MM.1S (cell line): Measurements from ENCODE around the gene ITGB6.
A peak's percentile ranks its signal among the peaks of the same experiment; 100 is the strongest.

Experiments
- DNase-seq: peaks from one replicate; pipeline ENCODE4 v3.0.0-alpha.2; 2015
- H2AFZ ChIP-seq: fragments of 300-600 bp; sonication (generic); 2 replicates; pipeline ENCODE4 v1.6.0; 2016; ENCODE audit warnings: antibody characterized with exemption, low read length
- H3F3A ChIP-seq: fragments of 300-600 bp; sonication (generic); 2 replicates; pipeline ENCODE4 v1.6.1; 2016; ENCODE audit warnings: mild to moderate bottlenecking, antibody characterized with exemption, low read length, moderate library complexity, mixed read lengths; ENCODE audit not compliant: insufficient read depth
- H3K27ac ChIP-seq: fragments of 300-600 bp; sonication (generic); 2 replicates; pipeline ENCODE4 v1.5.1; 2016; ENCODE audit warnings: mild to moderate bottlenecking, low read length
- H3K27me3 ChIP-seq: fragments of 300-600 bp; sonication (generic); replicated peaks from 2 replicates; pipeline ENCODE4 v1.6.0; 2016; ENCODE audit warnings: low read length; ENCODE audit not compliant: insufficient read depth
- H3K36me3 ChIP-seq: fragments of 300-600 bp; sonication (generic); replicated peaks from 2 replicates; pipeline ENCODE4 v1.6.1; 2016; ENCODE audit warnings: mild to moderate bottlenecking, low read length, mixed read lengths; ENCODE audit not compliant: insufficient read depth
- H3K4me1 ChIP-seq: fragments of 300-600 bp; sonication (generic); 2 replicates; pipeline ENCODE4 v1.6.1; 2016; ENCODE audit warnings: low read length, mixed read lengths
- H3K4me2 ChIP-seq: fragments of 300-600 bp; sonication (generic); 2 replicates; pipeline ENCODE4 v1.6.0; 2016; ENCODE audit warnings: low read depth, low read length
- H3K4me3 ChIP-seq: fragments of 300-600 bp; sonication (generic); 2 replicates; pipeline ENCODE4 v1.5.1; 2016; ENCODE audit warnings: low read length, mixed read lengths
- H3K79me2 ChIP-seq: fragments of 300-600 bp; sonication (generic); 2 replicates; pipeline ENCODE4 v1.6.1; 2016; ENCODE audit warnings: mixed run types, low read length, mixed read lengths
- H3K9ac ChIP-seq: fragments of 300-600 bp; sonication (generic); 2 replicates; pipeline ENCODE4 v1.6.1; 2016; ENCODE audit warnings: low read length, mixed read lengths
- H3K9me2 ChIP-seq: fragments of 300-600 bp; sonication (generic); replicated peaks from 2 replicates; pipeline ENCODE4 v1.6.1; 2016; ENCODE audit warnings: mild to moderate bottlenecking, low read length, mixed read lengths; ENCODE audit not compliant: insufficient read depth
- H3K9me3 ChIP-seq: fragments of 300-600 bp; sonication (generic); replicated peaks from 2 replicates; pipeline ENCODE4 v1.6.1; 2016; ENCODE audit warnings: mild to moderate bottlenecking, low read length, mixed read lengths; ENCODE audit not compliant: insufficient read depth
- H4K20me1 ChIP-seq: fragments of 300-600 bp; sonication (generic); 2 replicates; pipeline ENCODE4 v1.6.1; 2016; ENCODE audit warnings: mild to moderate bottlenecking, low read length, moderate library complexity, mixed read lengths; ENCODE audit not compliant: insufficient read depth
- CTCF ChIP-seq: fragments of 300-600 bp; sonication (generic); IDR thresholded peaks from 2 replicates; pipeline ENCODE4 v1.5.1; 2016; ENCODE audit warnings: antibody characterized with exemption, low read length, mixed read lengths
- EZH2 ChIP-seq: fragments of 300-600 bp; sonication (generic); optimal IDR thresholded peaks from 2 replicates; pipeline ENCODE3; 2017; ENCODE audit warnings: low read depth, mild to moderate bottlenecking, antibody characterized with exemption, low read length, mixed read lengths
- EZH2phosphoT487 ChIP-seq: fragments of 300-600 bp; sonication (generic); IDR thresholded peaks from 2 replicates; pipeline ENCODE4 v1.6.1; 2018; ENCODE audit warnings: antibody characterized with exemption, low read length

ITGB6 gene

GRCh38 chr2:160144280-160144990 is 55.6 kb downstream of the ITGB6 start:
- DNase-seq = no peak
- no peaks in the 10 kb centered on the region for H3K9me3 ChIP-seq
- peak overlapping the region; percentile 8; the same call in 1 of the 2 replicates for H3K4me2 ChIP-seq
- peaks cover 26% of the 10 kb centered on the region for H3K4me1 ChIP-seq
- H3K27ac ChIP-seq = no peak overlapping the region
- no peaks in the 10 kb centered on the region for H4K20me1 ChIP-seq
- no peak overlapping the region for H2AFZ ChIP-seq
- no peaks in the 10 kb centered on the region for H3K9me2 ChIP-seq
- H3F3A ChIP-seq = peaks cover 6% of the 10 kb centered on the region; the same call in 1 of the 2 replicates
- TF ChIP-seq EZH2 (no peak), CTCF (no peak), EZH2phosphoT487 (no peak)
- H3K36me3 ChIP-seq = no peaks in the 10 kb centered on the region
- H3K27me3 ChIP-seq = no peaks in the 10 kb centered on the region
- no peaks in the 10 kb centered on the region for H3K79me2 ChIP-seq
- H3K4me3 ChIP-seq = no peak overlapping the region
- H3K9ac ChIP-seq = no peak overlapping the region

- DNase-seq = no peak
- Histone ChIP-seq H3K79me2 (no peaks in the 10 kb centered on the region), H3K9me2 (no peaks in the 10 kb centered on the region), H2AFZ (no peak overlapping the region), H3K4me2 (no peak overlapping the region), H3K36me3 (no peaks in the 10 kb centered on the region), H3K9me3 (no peaks in the 10 kb centered on the region), H3K27ac (no peak overlapping the region), H4K20me1 (no peaks in the 10 kb centered on the region), H3F3A (peaks cover 6% of the 10 kb centered on the region; the same call in 1 of the 2 replicates), H3K9ac (no peak overlapping the region), H3K27me3 (no peaks in the 10 kb centered on the region), H3K4me3 (no peak overlapping the region), H3K4me1 (peaks cover 26% of the 10 kb centered on the region)
- TF ChIP-seq EZH2phosphoT487 = no peak
- TF ChIP-seq CTCF = no peak
- TF ChIP-seq EZH2 = no peak
Measured at GRCh38 chr2:160142472-160142871, 57.6 kb downstream of the ITGB6 start.

GRCh38 chr2:160141912-160142311 is 58.2 kb downstream of the ITGB6 start:
- H2AFZ ChIP-seq = no peak overlapping the region
- no peaks in the 10 kb centered on the region for H3K79me2 ChIP-seq
- no peaks in the 10 kb centered on the region for H3K9me3 ChIP-seq
- no peaks in the 10 kb centered on the region for H3K27me3 ChIP-seq
- H3K9ac ChIP-seq = no peak overlapping the region
- H3F3A ChIP-seq = peaks cover 6% of the 10 kb centered on the region; the same call in 1 of the 2 replicates
- H3K4me1 ChIP-seq = peaks cover 26% of the 10 kb centered on the region
- no peaks in the 10 kb centered on the region for H3K36me3 ChIP-seq
- no peaks in the 10 kb centered on the region for H3K9me2 ChIP-seq
- H3K27ac ChIP-seq = no peak overlapping the region
- DNase-seq = no peak
- H3K4me3 ChIP-seq = no peak overlapping the region
- TF ChIP-seq EZH2 = no peak
- no peak for TF ChIP-seq CTCF
- no peak for TF ChIP-seq EZH2phosphoT487
- H4K20me1 ChIP-seq = no peaks in the 10 kb centered on the region
- H3K4me2 ChIP-seq = no peak overlapping the region
